Trophoblast cell (in vitro differentiated cells and primary cell): Measurements from ENCODE around the gene POLR3H.

Experiments
- DNase-seq, 2 donors: peaks; one replicate each; pipeline ENCODE4 v3.0.0-alpha.2; 2016
- H2AFZ ChIP-seq: 2 replicates; pipeline ENCODE4 v1.6.1; 2013; ENCODE audit warnings: low read length, moderate library complexity, mild to moderate bottlenecking; ENCODE audit not compliant: insufficient read depth, poor library complexity
- H2AK5ac ChIP-seq: 2 replicates; pipeline ENCODE4 v1.6.1; 2013; ENCODE audit warnings: mild to moderate bottlenecking, low read length
- H2BK120ac ChIP-seq: 2 replicates; pipeline ENCODE4 v1.6.1; 2013; ENCODE audit warnings: low read length, mild to moderate bottlenecking, moderate library complexity; ENCODE audit not compliant: insufficient read depth, poor library complexity
- H2BK12ac ChIP-seq: 2 replicates; pipeline ENCODE4 v1.6.1; 2013; ENCODE audit warnings: mild to moderate bottlenecking, low read length, moderate library complexity
- H2BK5ac ChIP-seq: 2 replicates; pipeline ENCODE4 v1.6.1; 2013; ENCODE audit warnings: low read length, low read depth, moderate library complexity, mild to moderate bottlenecking; ENCODE audit not compliant: poor library complexity
- H3K14ac ChIP-seq: 2 replicates; pipeline ENCODE4 v1.6.1; 2013; ENCODE audit warnings: mild to moderate bottlenecking, low read length
- H3K18ac ChIP-seq: 2 replicates; pipeline ENCODE4 v1.6.1; 2013; ENCODE audit warnings: mild to moderate bottlenecking, low read length
- H3K23ac ChIP-seq: 2 replicates; pipeline ENCODE4 v1.6.1; 2013; ENCODE audit warnings: low read length
- H3K27ac ChIP-seq: 2 replicates; pipeline ENCODE4 v1.5.1; 2013; ENCODE audit warnings: low read depth, mild to moderate bottlenecking, inconsistent platforms, low read length, moderate library complexity
- H3K27me3 ChIP-seq: 2 replicates; pipeline ENCODE4 v1.6.1; 2013; ENCODE audit warnings: inconsistent platforms, mild to moderate bottlenecking, low read length, moderate library complexity; ENCODE audit not compliant: insufficient read depth
- H3K36me3 ChIP-seq, 2 experiments: 1 replicate in 1 of 2; 2 replicates in 1 of 2; pipeline ENCODE4 v1.6.1; 2013; ENCODE audit warnings: low read length in 2 of 2, mild to moderate bottlenecking in 2 of 2, moderate library complexity in 1 of 2; ENCODE audit not compliant: insufficient read depth in 2 of 2, control insufficient read depth in 1 of 2
- H3K4ac ChIP-seq: 2 replicates; pipeline ENCODE4 v1.6.1; 2013; ENCODE audit warnings: low read depth, mild to moderate bottlenecking, low read length, moderate library complexity
- H3K4me1 ChIP-seq, 2 experiments: 1 replicate in 1 of 2; 2 replicates in 1 of 2; pipeline ENCODE4 v1.6.1; 2013; ENCODE audit warnings: low read length in 2 of 2, mild to moderate bottlenecking in 2 of 2, moderate library complexity in 1 of 2; ENCODE audit not compliant: insufficient read depth in 2 of 2, control insufficient read depth in 1 of 2
- H3K4me2 ChIP-seq: 2 replicates; pipeline ENCODE4 v1.6.1; 2013; ENCODE audit warnings: inconsistent platforms, mild to moderate bottlenecking, low read length, moderate library complexity
- H3K4me3 ChIP-seq: 2 replicates; pipeline ENCODE4 v1.5.1; 2013; ENCODE audit warnings: mild to moderate bottlenecking, low read depth, low read length, inconsistent platforms
- H3K79me1 ChIP-seq: one replicate; pipeline ENCODE4 v1.6.1; 2013; ENCODE audit warnings: low read length
- H3K79me2 ChIP-seq: 2 replicates; pipeline ENCODE4 v1.6.1; 2013; ENCODE audit warnings: low read length, mild to moderate bottlenecking; ENCODE audit not compliant: control insufficient read depth, insufficient read depth, poor library complexity
- H3K9ac ChIP-seq: 2 replicates; pipeline ENCODE4 v1.6.1; 2013; ENCODE audit warnings: mild to moderate bottlenecking, low read length
- H3K9me3 ChIP-seq: 2 replicates; pipeline ENCODE4 v1.6.1; 2013; ENCODE audit warnings: low read depth, mild to moderate bottlenecking, control low read depth, inconsistent platforms, low read length; ENCODE audit not compliant: insufficient read depth
- H4K12ac ChIP-seq: 2 replicates; pipeline ENCODE4 v1.6.1; 2013; ENCODE audit warnings: low read depth, mild to moderate bottlenecking, low read length, moderate library complexity
- H4K8ac ChIP-seq: 2 replicates; pipeline ENCODE4 v1.6.1; 2013; ENCODE audit warnings: low read depth, mild to moderate bottlenecking, low read length, moderate library complexity
- H4K91ac ChIP-seq: one replicate; pipeline ENCODE4 v1.6.1; 2013; ENCODE audit warnings: low read depth, mild to moderate bottlenecking, low read length, moderate library complexity
- WGBS: extraction: QIAGEN DNeasy Blood & Tissue Kit; methylation state at CpG from one replicate; pipeline ENCODE4 v1.1.7; 2013; ENCODE audit warnings: missing lambda C conversion rate; ENCODE audit not compliant: insufficient read length, insufficient coverage; ENCODE audit errors: extremely low coverage; 5-methylcytosine and 5-hydroxymethylcytosine counted together

The POLR3H gene

GRCh38 chr22:41524809-41525449 is 19.3 kb downstream of the POLR3H start:
- Histone ChIP-seq H3K9ac (no peak overlapping the region), H3K4me2 (no peak overlapping the region), H4K8ac (no peak overlapping the region), H3K27ac (no peak overlapping the region), H4K12ac (no peak overlapping the region), H3K9me3 (no peaks in the 10 kb centered on the region), H3K23ac (no peak overlapping the region), H2BK5ac (no peak overlapping the region), H3K4me3 (no peak overlapping the region), H3K4me1 (no peaks in the 10 kb centered on the region), H2BK120ac (no peak overlapping the region), H3K36me3 (peaks cover 63 to 68% of the 10 kb centered on the region in 2 experiments), H3K18ac (no peak overlapping the region), H3K27me3 (no peaks in the 10 kb centered on the region), H3K4ac (no peak overlapping the region), H2AFZ (no peak overlapping the region), H3K79me2 (no peaks in the 10 kb centered on the region), H3K79me1 (no peaks in the 10 kb centered on the region), H2BK12ac (no peak overlapping the region), H3K14ac (no peak overlapping the region), H2AK5ac (no peak overlapping the region), H4K91ac (no peak overlapping the region)
- no peak for DNase-seq
- WGBS: no CpG with 5 or more reads among the region's 17 CpGs

- Histone ChIP-seq H2BK5ac (no peak overlapping the region), H3K9me3 (no peaks in the 10 kb centered on the region), H2BK120ac (no peak overlapping the region), H3K79me1 (no peaks in the 10 kb centered on the region), H4K8ac (no peak overlapping the region), H3K4me1 (no peaks in the 10 kb centered on the region), H2BK12ac (no peak overlapping the region), H3K36me3 (peaks cover 62 to 65% of the 10 kb centered on the region in 2 experiments), H3K27me3 (no peaks in the 10 kb centered on the region), H3K23ac (no peak overlapping the region), H3K4me3 (no peak overlapping the region), H3K9ac (no peak overlapping the region), H4K91ac (no peak overlapping the region), H2AFZ (no peak overlapping the region), H3K27ac (no peak overlapping the region), H4K12ac (no peak overlapping the region), H3K18ac (no peak overlapping the region), H3K4ac (no peak overlapping the region), H2AK5ac (no peak overlapping the region), H3K79me2 (no peaks in the 10 kb centered on the region), H3K14ac (no peak overlapping the region), H3K4me2 (no peak overlapping the region)
- no CpG with 5 or more reads among the region's 13 CpGs for WGBS
- DNase-seq: no peak
These were observed 20.0 kb downstream of the POLR3H start for GRCh38 chr22:41524251-41524661.

GRCh38 chr22:41523464-41524221 is 20.6 kb downstream of the POLR3H start:
- no peak overlapping the region for H2AK5ac ChIP-seq
- H3K27ac ChIP-seq: no peak overlapping the region
- WGBS: no CpG with 5 or more reads among the region's 21 CpGs

GRCh38 chr22:41522813-41523212 is 21.5 kb downstream of the POLR3H start:
- Histone ChIP-seq H3K79me2 (no peaks in the 10 kb centered on the region), H4K8ac (no peak overlapping the region), H2AFZ (no peak overlapping the region), H3K27me3 (no peaks in the 10 kb centered on the region), H3K4me1 (no peaks in the 10 kb centered on the region), H3K23ac (no peak overlapping the region), H3K36me3 (peaks cover 58 to 65% of the 10 kb centered on the region in 2 experiments), H3K4ac (no peak overlapping the region), H3K9me3 (no peaks in the 10 kb centered on the region), H3K9ac (no peak overlapping the region), H4K12ac (no peak overlapping the region), H3K27ac (no peak overlapping the region), H4K91ac (no peak overlapping the region), H3K18ac (no peak overlapping the region), H3K4me3 (no peak overlapping the region), H2BK12ac (no peak overlapping the region), H3K4me2 (no peak overlapping the region), H3K79me1 (no peaks in the 10 kb centered on the region), H3K14ac (no peak overlapping the region), H2BK120ac (no peak overlapping the region), H2AK5ac (no peak overlapping the region), H2BK5ac (no peak overlapping the region)
- DNase-seq: no peak
- WGBS: no CpG with 5 or more reads among the region's 9 CpGs

More at GRCh38 chr22:41523464-41524221, 20.6 kb downstream of the POLR3H start:
- H3K23ac ChIP-seq: no peak overlapping the region
- no peaks in the 10 kb centered on the region for H3K79me2 ChIP-seq
- no peak overlapping the region for H3K4me3 ChIP-seq
- no peaks in the 10 kb centered on the region for H3K79me1 ChIP-seq
- DNase-seq: no peak
- H3K9me3 ChIP-seq: no peaks in the 10 kb centered on the region
- no peak overlapping the region for H3K4ac ChIP-seq
- no peak overlapping the region for H3K14ac ChIP-seq
- H2BK5ac ChIP-seq: no peak overlapping the region
- no peak overlapping the region for H3K9ac ChIP-seq
- no peaks in the 10 kb centered on the region for H3K4me1 ChIP-seq
- H2AFZ ChIP-seq: no peak overlapping the region
- H3K18ac ChIP-seq: no peak overlapping the region
- no peak overlapping the region for H2BK120ac ChIP-seq
- H4K8ac ChIP-seq: no peak overlapping the region
- H4K91ac ChIP-seq: no peak overlapping the region
- H3K36me3 ChIP-seq: peaks cover 62 to 66% of the 10 kb centered on the region in 2 experiments
- no peaks in the 10 kb centered on the region for H3K27me3 ChIP-seq
- H2BK12ac ChIP-seq: no peak overlapping the region
- H4K12ac ChIP-seq: peak overlapping the region; percentile 32
- no peak overlapping the region for H3K4me2 ChIP-seq
